Skin epidermis (tissue), 12 donors: Measurements from ENCODE around the gene SMAD5.

Experiments
- H3K27ac ChIP-seq, 21 experiments: fragments of 200-600 bp; sonication (generic) in 11 of 21; one replicate each; pipeline ENCODE4 v1.5.0; 2020; ENCODE audit warnings: mild to moderate bottlenecking in 3 of 21, inconsistent platforms in 2 of 21, moderate library complexity in 2 of 21
- H3K4me3 ChIP-seq, 7 experiments: fragments of 200-600 bp; sonication (generic) in 2 of 7; one replicate each; pipeline ENCODE4 v1.5.0; 2020; ENCODE audit warnings: inconsistent platforms in 2 of 7, mild to moderate bottlenecking in 2 of 7, moderate library complexity in 1 of 7

The SMAD5 gene

GRCh38 chr5:136113606-136114005, 19.0 kb upstream of the SMAD5 start:
- H3K4me3 ChIP-seq, result no peak overlapping the region
- peak overlapping the region in 6 of 21 experiments; percentile 16 to 73 (median 46) for H3K27ac ChIP-seq

GRCh38 chr5:136114414-136115125, 18.1 kb upstream of the SMAD5 start:
- H3K4me3 ChIP-seq, result no peak overlapping the region
- H3K27ac ChIP-seq, result peak overlapping the region in 10 of 21 experiments; percentile 9 to 73 (median 44)

- Histone ChIP-seq H3K27ac (peak overlapping the region in 9 of 21 experiments; percentile 9 to 73 (median 42)), H3K4me3 (no peak overlapping the region)
Measured at GRCh38 chr5:136115183-136115865, 17.3 kb upstream of the SMAD5 start.

DNA sequence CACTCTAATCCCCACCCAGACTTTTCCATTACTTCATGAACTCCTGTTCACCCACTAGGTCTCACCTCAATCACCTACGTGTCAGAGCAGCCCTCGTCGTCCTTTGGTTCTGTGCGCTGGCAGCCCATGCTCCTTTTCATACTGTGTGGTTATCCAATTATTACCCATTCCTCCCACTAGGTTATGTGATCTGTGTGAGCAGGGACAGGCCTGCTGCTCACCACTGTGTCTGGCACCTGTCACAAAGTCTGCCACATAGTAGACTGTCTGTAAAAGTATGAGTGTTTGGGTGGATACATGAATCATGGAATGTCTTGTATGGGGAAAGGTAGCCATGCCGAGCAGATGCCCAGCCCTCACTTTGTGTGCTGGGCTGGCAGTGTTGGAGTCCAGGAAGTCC, 12.1 kb upstream of the SMAD5 start:
- no peak overlapping the region for H3K4me3 ChIP-seq
- H3K27ac ChIP-seq, result no peak overlapping the region

DNA sequence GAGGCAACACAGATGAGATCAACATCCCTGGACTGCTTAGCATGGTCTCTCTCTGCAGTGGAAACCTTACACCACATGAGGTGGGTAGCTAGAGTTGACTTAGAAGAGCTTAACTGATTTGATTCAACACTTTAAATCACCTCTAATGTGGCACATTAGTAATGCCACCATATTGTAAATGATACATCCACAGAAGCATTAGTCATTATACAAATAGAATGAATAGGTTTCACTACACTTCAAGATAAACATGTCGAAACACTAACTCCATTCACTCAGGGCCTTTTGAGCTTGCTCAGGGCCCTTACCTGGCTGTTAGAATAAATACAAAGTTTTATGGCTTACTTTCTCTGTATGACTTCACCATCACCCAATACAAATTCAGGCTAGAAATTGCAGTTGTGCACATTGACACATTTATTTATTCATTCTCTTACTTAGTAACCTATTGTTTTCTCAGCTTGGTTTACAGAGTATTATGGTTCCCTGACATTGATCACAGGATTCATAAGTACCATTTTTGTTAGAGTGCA, 9.3 kb upstream of the SMAD5 start:
- Histone ChIP-seq H3K4me3 (no peak overlapping the region), H3K27ac (peak overlapping the region in 3 of 21 experiments; percentile 37 to 44 (median 40))

DNA sequence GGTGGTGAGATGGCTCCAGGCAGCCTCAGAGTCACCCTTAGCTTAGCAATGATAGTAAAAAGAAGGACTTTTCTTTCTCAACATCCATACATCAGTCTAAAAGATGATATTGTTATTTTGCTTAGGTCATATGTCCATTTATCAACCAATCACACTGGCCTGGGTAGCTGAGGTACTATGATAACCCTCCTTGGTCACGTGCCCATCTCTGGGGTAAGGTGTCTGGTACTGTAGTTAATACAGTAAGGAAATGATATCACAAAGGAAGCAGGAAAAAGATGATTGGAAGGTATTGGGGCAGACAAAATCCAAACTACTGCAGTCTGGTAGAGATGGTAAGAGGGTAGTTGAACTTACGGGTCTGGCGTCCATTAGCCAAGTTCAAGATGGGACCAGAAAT, 5.1 kb upstream of the SMAD5 start:
- Histone ChIP-seq H3K27ac (no peak overlapping the region), H3K4me3 (no peak overlapping the region)

GRCh38 chr5:136128481-136128880, 4.2 kb upstream of the SMAD5 start:
- H3K27ac ChIP-seq, result no peak overlapping the region
- no peak overlapping the region for H3K4me3 ChIP-seq

GRCh38 chr5:136129445-136129844, 3.2 kb upstream of the SMAD5 start:
- Histone ChIP-seq H3K4me3 (no peak overlapping the region), H3K27ac (no peak overlapping the region)

DNA sequence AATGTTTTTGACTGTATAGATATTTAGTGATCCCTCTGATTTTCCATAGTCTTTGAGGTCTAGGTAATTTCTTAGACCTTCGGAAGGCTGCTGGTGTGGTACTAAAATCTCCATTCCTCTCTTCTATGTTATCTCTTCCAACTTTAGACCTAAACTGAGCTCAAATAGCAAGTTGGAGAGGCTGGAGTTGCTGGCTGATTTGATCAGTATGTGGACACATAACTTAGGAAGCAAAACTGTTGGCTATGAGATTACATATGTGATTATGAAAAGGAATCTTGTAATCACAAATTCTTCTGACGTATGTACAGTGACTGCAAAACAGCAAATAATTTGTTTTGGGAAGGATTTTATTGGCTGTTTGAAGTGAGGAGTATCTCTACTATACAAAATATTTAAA, 2.1 kb upstream of the SMAD5 start:
- H3K4me3 ChIP-seq, result no peak overlapping the region
- no peak overlapping the region for H3K27ac ChIP-seq

DNA sequence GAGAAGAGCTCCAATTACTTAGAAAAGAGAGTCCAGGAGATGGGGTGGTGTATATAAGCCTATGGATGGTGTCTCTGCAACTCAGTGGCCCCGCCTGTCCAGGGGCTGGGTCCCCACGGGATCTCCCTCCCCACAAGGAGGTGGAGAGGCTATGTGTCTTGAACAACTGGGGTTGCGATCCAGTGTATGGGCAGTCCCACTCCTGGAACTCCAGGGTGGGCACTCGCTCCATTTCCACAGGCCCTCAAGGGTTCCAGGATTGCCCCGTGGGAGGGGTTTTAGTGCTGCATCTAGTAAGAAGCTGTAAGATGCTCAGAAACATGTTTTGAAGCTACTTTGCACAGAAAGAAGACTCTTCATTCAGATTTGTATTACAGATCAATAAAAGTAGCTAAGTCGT, 558 bp upstream of the SMAD5 start:
- H3K27ac ChIP-seq, result peak overlapping the region in 20 of 21 experiments; percentile 79 to 99 (median 98)
- H3K4me3 ChIP-seq, result peak overlapping the region; percentile 50 to 99 (median 89)

GRCh38 chr5:136133222-136133921, 727 bp downstream of the SMAD5 start:
- Histone ChIP-seq H3K4me3 (peak overlapping the region; percentile 50 to 99 (median 89)), H3K27ac (peak overlapping the region; percentile 79 to 99 (median 98))

DNA sequence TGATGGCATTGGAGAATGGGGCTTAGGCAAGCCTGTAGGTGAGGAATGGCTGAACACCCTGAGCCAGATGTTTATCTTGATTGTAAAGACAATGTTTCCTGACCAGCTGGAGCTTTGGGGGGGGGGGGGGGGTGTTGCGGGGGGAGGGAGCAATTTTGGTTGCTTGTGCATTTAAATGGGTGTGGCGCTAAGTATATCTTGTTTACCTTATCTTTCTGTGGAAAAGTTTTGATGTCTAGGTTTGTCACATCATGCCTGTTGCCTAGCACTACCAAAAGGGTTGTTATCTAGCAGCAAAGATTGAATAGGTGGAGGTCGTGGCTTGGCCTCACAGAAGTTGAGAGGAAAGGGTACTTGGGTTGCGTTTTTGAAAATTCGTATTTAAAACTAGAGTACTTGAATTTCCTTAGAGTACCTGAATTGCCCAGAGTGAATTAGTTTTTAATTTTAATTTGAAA, 1.3 kb downstream of the SMAD5 start:
- Histone ChIP-seq H3K27ac (peak overlapping the region in 16 of 21 experiments; percentile 2 to 99 (median 98)), H3K4me3 (peak overlapping the region; percentile 50 to 99 (median 89))

- H3K27ac ChIP-seq, result peak overlapping the region in 12 of 21 experiments; percentile 2 to 98 (median 44)
Measured at GRCh38 chr5:136134653-136135052, 2.0 kb downstream of the SMAD5 start.

DNA sequence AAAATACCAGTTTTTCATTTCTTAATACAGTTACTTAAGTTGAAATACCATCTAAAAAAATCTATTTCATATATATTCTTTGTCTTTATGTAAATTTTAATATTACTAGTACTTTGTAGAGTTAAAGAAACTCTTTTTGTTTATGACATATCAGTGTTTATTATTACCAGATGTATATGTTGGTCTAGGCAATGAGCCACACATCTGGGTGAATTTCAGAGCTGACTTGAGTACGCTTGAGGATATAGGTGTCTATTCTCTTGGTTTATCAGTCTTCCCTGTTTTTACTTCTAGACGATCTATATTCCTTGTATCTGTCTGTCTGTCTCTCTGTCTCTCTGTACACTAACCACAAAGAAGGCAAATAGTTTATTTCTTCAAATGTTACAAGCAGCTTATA, 2.9 kb downstream of the SMAD5 start:
- H3K4me3 ChIP-seq, result no peak overlapping the region
- H3K27ac ChIP-seq, result peak overlapping the region in 4 of 21 experiments; percentile 21 to 98 (median 45)

More at GRCh38 chr5:136134653-136135052, 2.0 kb downstream of the SMAD5 start:
- H3K4me3 ChIP-seq, result peak overlapping the region in 3 of 7 experiments; percentile 50 to 97 (median 89)

- no peak overlapping the region for H3K4me3 ChIP-seq
- peak overlapping the region in 10 of 21 experiments; percentile 5 to 62 (median 38) for H3K27ac ChIP-seq
Measured at GRCh38 chr5:136137497-136138220, 5.0 kb downstream of the SMAD5 start.

- H3K4me3 ChIP-seq, result no peak overlapping the region
Measured at GRCh38 chr5:136141561-136141960, 8.9 kb downstream of the SMAD5 start.

GRCh38 chr5:136143312-136143711, 10.7 kb downstream of the SMAD5 start:
- Histone ChIP-seq H3K4me3 (no peak overlapping the region), H3K27ac (no peak overlapping the region)

More at GRCh38 chr5:136141561-136141960, 8.9 kb downstream of the SMAD5 start:
- H3K27ac ChIP-seq, result no peak overlapping the region

DNA sequence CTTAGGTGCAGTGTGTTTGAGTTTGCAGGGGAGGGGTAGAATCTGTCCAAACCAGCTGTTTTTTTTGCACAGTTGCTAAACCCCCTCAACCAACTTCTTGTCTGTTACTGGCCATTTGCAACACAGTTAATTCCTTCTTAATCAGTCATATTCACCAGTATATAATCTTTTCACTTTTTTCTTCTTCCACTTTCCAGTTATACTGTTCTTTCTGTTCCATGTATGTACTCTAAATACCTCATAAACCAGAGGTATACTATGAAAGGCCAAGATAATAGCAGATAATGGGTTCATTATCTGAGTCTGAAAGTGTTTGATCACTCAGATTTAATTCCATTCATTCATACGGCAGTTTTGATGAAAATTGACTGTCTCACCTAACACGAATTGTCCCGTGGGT, 11.1 kb downstream of the SMAD5 start:
- Histone ChIP-seq H3K27ac (no peak overlapping the region), H3K4me3 (no peak overlapping the region)

DNA sequence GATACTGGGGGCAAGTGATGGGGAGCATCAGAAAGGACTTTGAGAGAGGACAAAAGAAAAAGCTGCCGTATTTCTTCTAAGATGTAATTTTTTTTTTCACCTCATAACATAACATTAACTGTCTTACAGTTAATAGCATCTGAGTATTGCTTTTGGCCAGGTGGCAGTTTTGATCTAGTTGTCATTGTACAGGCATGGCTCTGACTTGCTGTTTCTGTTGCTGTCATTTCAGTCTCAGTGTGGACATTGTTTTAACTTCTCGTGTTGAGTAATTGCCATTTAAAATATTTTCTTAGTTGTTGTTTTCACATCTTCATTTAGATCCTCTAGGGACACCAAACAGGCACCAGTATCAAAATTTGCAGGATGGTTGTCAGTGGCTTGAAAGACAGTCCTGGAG, 12.4 kb downstream of the SMAD5 start:
- Histone ChIP-seq H3K4me3 (no peak overlapping the region), H3K27ac (no peak overlapping the region)
